Retina (tissue), 1 donor: ENCODE results near the gene FAM227A.
A peak's percentile ranks its signal among the peaks of the same experiment; 100 is the strongest.
"Not testable (repeated sequence)": the region's sequence is repeated elsewhere in the genome, so short reads cannot be mapped to it uniquely, and the experiment has no call there.

ENCODE experiments used
- DNase-seq: peaks from one replicate; pipeline ENCODE4 v3.0.0-alpha.2; 2016

FAM227A gene

DNA sequence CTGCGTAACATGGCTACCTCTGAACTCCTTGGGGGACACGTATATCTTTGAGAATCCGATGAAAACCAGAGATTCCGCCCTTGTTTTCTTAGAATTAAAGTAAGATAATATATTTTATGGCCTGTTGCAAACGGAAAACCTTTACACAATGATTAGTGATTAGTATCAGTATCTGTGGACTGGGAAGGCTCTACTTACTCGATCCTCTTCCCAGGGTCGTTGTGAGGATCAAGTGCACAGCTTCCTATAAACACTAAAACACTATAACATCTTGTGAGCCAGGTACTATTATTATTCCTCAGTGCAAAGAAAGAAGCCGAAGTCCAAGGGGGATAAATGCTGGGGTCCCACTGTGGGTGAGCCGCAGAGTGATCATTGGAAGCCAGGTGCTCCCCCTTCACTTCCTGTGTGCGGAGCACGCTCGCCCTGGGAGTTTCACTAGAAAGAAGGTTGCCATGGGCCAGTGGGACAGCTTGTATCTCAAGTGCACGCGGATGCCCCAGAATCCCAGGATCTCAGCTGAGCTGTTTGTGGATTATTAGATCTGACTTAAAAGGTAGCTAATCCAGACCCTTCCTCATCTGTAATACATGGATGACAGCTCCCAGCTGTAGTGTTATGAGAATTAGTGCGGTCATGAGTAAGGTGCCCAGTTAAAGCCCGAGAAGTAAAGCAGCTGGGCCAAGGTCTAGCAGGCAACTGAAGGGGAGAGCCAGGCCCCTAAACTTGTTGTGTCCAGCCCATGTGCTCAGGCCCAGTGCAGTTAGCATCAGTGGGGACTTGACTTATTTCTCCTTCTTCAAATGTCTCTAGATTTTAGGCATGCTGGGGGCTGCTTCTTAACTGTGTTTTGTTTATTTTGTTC lies 1.1 kb upstream of the FAM227A start:
- peak; percentile 68 for DNase-seq

DNA sequence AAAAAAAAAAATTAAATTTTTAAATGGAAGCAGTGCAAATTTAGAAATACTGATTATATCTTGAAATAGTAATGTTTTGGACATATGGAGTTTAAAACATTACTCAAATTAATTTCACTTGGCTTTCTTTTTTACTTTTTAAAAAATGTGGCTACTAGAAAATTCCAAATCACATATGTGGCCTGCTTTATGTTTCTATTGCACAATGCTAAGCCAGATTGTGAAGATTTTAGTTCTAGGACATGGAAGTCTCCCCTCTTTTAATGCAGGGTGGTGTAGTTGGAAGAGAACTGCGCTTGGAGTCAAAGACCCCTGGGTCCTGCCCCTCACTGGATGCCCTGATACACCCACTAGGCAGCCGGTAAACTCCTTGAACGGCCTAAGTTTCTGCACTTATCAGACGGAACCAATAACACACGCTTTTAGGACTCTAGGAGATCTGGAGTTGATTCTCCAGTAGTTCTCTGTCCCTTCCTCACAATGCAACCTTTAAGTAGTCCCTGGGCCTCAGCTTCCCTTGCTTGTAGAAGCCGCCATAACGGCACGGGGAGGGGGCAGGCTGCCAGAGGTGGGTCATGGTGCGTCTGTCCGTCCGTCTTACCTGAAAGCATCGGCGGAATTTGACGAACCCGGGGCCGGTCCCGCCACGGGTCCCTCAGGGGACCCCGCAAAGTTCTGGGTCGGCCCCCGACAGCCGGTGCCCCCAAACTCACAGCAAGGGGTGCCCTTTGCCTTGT lies 505 bp downstream of the FAM227A start:
- no peak for DNase-seq

DNA sequence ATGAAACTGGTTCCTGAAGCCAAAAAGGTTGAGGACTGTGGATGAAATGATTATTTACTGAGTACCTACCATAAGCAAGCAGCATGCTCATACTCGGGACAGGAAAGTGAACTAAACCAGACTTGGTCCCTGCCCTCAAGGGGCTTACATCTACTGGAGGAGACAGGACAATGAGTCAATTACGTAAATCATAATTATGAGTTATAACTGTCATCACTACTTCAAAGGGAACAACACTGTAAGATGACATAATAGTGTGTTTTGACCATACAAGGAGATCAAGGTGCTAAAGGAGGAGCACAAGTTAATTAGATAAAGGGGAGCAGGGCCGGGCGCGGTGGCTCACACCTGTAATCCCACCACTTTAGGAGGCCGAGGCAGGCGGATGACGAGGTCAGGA lies 2.5 kb downstream of the FAM227A start:
- no peak for DNase-seq

DNA sequence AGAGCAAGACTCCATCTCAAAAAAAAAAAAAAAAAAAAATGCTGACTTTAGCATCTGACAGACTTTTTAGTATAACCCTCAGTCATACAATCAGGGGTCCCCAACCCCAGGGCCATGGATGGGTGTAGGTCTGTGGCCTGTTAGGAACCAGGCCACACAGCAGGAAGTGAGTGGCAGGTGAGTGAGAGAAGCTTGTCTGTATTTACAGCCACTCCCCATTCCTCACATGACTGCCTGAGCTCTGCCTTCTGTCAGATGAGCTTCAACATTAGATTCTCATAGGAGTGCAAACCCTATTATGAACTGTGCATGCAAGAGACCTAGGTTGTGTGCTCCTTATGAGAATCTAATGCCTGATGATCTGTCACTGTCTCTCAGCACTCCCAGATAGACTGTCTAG lies 3.3 kb downstream of the FAM227A start:
- no peak for DNase-seq

DNA sequence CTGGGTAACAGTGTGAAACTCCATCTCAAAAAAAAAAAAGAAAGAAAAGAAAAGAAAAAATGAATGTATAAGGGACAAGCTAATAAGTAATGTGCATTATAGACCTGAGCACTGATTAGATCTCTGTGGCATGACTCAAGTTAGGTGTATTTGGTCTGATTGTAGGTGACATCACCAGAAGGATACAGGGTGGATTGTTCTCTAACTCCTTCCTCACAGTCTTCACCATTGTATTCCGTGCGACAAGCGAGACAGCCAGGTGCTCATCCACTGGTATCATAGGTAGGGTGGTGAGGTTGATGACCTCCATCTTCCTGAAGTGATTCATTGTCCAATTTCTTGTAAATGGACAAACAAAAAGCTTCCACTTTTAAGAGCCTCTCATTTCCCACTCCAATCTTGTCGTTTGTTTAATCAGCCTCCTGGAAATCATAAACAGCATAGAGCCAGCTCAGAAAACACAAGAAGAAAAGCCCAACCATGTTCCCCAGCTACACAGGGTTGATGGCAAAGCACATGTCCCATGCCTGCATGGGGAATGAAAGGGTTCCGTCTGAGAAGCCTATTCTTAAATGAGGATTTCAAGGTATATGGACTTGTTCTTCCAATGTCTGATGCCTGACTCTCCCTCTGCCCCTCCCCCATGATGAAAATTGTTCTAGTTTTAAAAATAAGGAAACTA lies 6.2 kb downstream of the FAM227A start:
- no peak for DNase-seq

DNA sequence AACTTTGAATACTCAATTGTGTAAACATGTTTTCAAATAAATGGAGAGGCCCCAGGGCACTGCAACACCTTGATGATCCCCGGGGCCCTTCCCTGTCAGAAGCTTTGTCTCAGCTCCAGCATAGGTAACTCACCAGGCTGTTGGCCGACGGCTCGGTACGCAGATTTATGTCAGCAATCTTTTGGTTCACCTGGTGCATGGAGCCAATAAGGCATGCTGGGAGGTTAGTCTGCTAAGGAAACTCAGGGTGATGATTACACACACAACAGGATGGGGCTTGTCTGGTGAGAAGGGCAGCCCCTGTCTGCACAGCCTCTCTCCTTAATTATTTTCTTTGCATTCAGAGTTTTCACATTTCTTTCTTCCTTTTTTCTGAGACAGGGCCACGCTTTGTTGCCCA lies 10.8 kb downstream of the FAM227A start:
- DNase-seq = no peak

DNA sequence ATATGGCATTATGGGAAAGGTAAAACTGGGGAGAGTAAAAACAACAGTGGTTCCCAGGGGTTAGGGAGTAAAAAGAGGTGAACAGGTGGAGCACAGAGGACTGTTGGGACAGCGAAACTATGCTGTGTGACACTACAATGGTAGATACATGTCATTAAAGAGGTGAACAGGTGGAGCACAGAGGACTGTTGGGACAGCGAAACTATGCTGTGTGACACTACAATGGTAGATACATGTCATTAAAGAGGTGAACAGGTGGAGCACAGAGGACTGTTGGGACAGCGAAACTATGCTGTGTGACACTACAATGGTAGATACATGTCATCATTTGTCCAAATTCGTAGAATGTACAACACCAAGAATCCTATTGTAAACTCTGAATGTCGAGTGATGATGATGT lies 11.9 kb downstream of the FAM227A start:
- not testable (repeated sequence) for DNase-seq

DNA sequence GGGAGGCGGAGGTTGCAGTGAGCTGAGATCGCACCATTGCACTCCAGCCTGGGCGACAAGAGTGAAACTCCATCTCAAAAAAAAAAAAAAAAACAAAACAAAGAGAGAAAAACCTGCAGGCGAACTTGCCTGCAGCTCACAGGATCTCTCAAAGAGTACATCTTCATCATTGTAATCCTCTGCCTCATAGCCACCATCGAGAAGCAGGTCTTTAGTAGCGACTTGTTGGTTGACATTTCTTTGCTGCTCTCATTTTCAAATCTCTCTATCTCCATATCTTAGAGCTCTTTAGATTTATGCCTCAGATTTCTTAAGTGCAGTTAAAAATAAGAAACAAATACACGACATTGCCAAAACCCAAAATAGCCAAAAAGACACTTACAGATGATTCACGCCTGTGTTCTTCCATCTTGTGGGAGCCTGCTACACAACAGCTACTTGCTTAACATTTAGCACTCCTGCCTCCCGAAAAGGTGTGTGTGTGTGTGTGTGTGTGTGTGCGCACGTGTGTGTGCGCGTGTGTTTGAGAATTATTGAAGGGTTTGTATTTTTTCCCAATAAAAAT lies 14.6 kb downstream of the FAM227A start:
- no peak for DNase-seq

DNA sequence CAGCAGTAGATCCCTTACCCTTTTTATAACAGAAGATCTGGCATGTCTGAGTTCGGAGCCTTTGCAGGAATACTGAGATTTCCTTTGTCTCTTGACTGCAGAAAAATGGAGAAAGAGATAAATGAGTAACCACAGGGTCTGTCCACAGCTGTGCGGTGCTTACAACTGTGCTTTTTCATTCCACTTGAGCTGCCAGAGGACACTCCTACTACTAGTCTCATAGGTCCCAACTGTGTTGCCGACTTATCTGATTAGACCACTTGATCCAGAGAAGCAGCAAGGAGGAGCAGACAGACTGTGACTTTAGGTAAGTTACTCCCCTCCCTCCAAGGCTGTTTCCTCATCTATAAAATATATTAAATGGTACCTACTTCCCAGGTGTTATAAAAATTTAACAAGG lies 17.5 kb downstream of the FAM227A start:
- no peak for DNase-seq

DNA sequence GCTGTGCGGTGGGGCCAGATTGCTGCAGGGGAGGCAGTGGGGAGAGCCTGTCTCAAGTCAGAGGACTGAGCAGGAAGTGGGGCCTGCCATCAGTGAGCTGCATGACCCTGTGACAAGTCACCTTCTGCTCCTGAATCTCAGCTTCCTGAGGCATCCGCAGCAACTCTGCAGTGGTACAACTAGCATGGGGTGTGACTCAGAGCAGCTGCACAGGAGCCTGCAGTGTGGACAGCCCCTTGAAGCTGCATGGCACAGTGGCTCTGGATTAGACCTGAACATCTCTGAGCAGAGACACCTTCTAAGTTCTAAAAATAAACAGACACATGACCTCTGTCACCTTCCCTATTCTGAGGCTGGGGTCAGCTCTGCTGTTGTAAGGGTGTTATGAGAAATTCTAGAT lies 18.0 kb downstream of the FAM227A start:
- DNase-seq = no peak

DNA sequence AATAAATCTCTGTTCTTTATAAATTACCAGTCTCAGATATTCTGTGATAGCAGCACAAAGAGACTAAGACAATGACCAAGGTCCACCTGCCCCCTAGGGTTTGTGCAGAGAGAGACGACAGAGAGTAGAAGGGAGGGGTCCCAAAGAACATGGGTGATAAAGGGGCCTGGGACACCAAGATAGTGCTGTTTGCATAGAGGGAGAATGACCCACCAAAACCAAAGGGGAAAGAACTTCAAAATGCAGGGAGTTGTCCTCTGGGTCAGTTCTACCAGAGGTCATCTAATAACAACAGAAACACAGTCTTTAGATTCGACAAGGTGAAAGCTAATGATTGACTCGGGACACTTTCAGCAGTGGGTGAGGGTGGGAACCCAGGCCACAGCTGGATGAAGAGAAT lies 23.7 kb downstream of the FAM227A start:
- no peak for DNase-seq

DNA sequence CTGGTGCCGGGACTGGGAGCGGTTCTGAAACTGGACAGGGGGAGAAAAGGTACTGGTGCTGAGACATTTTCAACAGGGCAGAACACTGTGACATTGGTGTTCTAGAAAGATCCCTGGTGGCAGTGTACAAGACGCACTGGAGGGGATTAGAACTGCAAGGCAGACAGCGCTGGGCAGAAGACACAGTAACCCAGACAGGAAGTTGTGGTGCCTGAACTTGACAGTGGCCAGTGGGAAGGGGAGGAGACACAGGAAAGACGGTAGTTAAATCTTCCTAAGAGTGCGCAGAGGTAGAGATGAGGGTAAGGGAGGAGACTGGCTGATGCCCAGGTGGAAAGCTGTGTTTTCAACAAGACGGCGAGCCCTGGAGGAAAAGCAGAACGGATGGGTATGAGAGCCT lies 24.5 kb downstream of the FAM227A start:
- no peak for DNase-seq

DNA sequence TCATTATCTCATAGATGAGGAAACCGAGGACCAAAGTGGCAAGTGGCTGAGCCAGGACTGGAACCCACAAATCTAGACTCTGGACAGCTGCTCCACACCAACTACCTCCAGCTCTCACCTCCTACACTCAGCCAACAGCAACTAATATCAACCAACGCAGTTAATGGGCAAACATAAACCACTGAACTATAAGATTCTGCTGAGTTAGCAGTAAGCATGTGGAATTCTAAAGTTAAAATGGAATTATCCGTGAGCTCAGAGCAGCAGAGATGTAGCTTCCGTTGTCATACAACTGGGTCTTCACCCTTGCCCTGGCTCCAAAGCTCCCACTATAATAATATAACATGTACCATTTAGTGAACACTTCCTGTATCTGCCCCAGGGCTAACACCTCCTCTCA lies 27.1 kb downstream of the FAM227A start:
- DNase-seq = no peak

DNA sequence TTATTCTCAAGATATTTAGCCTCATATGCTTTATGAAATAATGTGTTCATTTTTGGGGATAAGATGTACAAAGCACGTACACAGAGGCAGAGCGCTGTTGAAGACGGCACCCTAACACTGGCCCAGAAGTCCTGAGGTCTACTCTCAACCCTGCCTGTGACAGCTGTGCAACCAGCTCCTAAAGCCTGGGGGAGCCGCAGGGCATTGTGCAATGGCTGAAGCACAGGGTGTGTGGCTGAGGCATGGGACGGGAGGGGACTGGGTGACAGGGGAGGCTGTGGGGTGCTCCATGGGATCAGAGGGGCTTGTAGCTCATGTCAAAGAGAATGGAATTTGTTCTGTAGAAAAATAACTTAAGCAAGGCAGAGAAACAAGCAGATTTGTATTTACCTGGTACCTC lies 27.7 kb downstream of the FAM227A start:
- DNase-seq = no peak

DNA sequence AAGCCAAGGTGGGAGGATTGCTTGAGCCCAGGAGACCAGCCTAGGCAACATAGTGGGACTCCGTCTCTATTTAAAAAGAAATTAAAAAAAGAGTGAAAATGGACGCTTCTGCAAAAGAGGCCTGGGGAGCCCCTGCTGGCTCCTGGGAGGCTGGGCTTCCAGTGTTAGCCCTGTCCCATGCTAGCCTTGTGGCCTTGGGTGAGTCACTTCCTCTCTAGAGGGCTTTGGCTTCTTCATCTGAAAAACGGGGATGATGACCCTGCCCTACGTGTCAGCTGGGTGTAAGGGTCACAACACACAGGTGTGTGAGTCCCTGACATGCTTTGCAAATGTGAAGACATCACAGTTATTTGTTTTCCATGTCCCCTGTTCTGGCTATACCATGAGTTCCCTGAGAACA lies 32.8 kb downstream of the FAM227A start:
- DNase-seq = no peak

DNA sequence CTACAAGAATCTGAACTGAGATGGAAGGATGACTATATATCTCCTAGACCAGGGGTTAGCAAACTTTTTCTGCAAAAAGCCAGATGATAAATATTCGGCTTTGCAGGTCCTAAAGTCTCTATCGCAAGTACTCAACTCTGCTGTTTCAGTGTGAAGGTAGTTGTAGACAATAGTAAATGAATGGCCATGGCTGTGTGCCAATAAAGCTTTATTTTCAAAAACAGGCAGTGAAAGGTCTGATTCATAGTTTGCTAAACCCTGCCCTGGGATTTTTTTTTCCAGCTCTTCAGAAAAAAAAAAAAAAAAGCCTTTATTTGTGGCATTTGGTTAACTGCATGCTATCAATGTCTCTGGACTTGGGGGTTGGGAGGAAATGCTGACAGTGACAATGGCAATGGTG lies 37.5 kb downstream of the FAM227A start:
- DNase-seq = no peak

DNA sequence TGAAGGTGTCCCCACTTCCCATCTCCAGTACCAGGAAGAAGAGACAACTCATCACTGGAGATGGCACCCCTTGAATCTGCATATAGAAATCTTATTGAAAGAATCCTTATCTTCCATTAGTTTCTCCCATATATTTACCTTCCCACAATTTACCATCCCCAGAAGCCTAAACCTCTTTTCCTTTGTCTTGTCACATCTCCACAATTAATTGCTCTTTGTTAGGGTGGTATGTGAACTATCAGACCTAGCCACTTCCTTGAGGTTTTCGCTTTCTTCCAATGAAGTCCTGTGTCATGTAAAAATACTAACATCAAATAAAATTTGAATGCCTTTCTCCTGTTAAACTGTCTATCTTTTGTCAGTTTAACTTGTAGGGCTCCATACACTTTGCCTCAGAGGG lies 37.9 kb downstream of the FAM227A start:
- DNase-seq = no peak

DNA sequence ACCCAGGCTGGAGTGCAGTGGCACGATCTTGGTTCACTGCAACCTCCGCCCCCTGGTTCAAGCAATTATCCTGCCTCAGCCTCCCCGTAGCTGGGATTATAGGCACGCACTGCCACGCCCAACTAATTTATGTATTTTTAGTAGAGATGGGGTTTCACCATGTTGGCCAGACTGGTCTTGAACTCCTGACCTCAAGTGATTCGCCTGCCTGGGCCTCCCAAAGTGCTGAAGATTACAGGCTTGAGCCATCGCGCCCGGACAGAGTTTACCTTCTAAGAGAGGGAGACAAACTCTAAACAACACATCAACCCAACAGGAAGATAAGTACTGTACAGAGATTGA lies 41.2 kb downstream of the FAM227A start:
- not testable (repeated sequence) for DNase-seq

DNA sequence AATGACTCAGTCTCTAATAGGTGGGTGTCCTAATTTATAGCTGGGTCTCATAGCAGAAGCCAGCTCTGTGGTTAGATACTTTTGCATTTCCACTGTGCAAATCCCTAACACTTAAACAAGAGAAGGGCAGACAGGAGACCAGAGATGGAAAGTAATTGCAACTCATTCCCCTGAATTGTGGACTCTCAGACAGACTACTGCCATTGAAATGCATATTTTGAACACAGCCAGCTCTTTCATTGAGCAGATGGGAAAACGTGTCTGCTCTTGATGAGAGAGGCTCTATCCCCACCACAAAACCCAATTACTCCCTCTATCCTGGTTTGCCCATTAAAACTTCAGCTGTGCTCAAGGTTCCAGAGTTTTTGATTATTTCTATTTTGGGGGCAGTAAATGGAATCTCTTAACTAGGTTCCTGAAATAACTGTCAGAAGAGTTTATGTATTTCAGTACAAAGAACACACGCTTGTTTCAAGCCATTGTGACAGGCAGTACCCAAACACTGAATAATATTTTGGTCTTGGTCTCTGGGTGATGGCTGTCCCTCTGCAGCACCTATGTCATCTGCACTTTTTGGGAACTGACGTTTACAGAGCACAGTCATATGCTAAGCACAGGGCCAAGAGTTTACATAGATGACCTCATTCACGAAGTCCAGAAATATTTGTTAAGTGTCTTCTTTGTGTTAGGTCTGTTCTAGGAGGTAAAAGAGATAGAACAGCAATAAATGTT lies 41.7 kb downstream of the FAM227A start:
- no peak for DNase-seq

DNA sequence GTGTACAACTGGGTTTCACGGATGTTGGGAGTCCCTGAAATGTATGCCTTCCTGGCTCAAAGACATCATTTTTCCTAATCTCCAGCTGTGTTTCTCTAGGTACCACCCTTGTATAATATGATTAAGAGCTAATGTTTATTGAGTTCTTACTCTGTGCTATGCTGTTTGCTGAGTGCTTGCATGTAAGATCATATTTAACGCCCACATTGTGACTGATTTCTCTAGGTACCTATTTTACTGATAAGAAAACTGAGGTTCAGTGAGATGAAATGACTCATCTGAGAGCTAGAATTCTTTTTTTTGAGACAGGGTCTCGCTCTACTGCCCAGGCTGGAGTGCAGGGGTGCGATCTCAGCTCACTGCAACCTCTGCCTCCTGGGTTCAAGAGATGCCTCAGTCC lies 42.6 kb downstream of the FAM227A start:
- no peak for DNase-seq

DNA sequence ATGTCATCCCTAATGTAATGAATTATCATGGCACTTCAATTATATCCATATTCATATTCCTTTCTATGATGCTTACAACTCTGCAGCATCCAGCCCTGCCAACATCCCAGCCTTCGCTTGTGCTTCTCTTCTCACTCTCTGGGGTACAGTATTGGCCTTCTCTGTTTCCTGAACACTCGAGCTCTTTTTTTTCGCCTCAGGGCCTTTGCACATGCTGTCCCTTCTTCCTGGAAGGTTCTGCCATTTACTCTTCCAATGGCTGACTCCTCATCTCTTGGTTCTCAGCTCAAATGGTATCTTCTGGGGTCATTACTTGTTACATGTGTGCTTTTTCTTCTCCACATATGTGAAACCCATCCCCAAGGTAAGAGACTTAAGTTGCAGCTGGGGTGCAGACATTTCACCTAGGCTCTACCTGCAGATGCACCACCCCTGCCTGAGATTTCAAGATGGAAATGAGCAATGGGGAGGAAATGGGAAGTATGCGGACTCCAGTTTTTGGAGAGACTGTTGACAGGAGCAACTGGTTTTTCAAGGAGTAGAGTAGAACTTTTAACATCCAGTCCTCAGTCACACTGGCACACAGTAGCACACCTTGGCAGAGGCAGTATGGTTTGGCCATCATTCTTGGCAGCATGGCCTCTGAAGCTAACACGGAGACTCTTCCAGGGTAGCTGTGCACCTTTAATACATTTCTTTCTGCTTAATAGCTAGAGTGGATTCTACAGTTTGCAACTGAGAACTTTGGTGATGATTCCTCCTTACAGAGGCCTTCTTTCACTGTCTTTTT lies 43.8 kb downstream of the FAM227A start:
- no peak for DNase-seq

DNA sequence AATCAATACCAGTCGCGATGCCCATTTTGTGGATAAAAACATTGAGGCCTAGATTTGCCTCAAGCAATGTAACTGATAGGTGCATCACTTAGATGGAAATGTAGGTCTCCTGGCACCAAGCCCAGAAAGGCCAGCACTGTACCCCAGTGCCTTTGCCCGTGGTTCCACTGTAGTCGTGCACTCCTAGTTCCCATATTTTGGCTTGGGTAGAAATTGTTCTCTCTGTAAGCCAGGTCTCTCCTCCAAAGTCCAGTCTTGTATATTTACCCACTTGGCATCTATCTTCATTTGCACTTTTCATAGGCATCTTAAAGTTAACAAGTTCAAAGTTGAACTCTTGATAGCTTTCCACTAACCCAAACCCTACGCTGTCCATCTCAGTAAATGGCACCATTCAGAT lies 44.6 kb downstream of the FAM227A start:
- DNase-seq = no peak
